Measurements from ENCODE around the gene RAPGEF5. TPM values are rescaled to one million over a fixed set of nuclear protein-coding genes. Genes with fewer than 3 reads are reported as not detected.

The RAPGEF5 gene
- total RNA-seq, 2 donors from 2014 or later, result 0.26 to 0.56 TPM

Other genes starting within 250 kb of the RAPGEF5 start
- under 1 TPM in 1 of 2 donors, not detected in 1; 0.32 TPM for gene STEAP1B, start 143.0 kb upstream of the RAPGEF5 start, total RNA-seq

Data from activated T-helper 17 cell treated with anti-CD3 and anti-CD28 coated beads, Interleukin-2, amount 50 U/mL, for 72 hours (primary cell).